HepG2 (cell line): Measurements from ENCODE around the gene PMM2. TPM values are rescaled to one million over a fixed set of nuclear protein-coding genes. Genes with fewer than 3 reads are reported as not detected.

Experiments
- CSRNP1 ChIP-seq: sonication (generic); formaldehyde crosslinking; IDR thresholded peaks from 2 replicates; pipeline ENCODE4 v1.8.1; 2023; ENCODE audit warnings: mild to moderate bottlenecking, missing genetic modification reagents
- DDIT3 ChIP-seq: sonication (generic); formaldehyde crosslinking; IDR thresholded peaks from 2 replicates; pipeline ENCODE4 v1.4.0; 2020; ENCODE audit warnings: mild to moderate bottlenecking, missing genetic modification reagents
- ELF1 ChIP-seq: sonication (generic); formaldehyde crosslinking; IDR thresholded peaks from 2 replicates; pipeline ENCODE4 v1.4.0; 2020; ENCODE audit warnings: missing genetic modification reagents
- PATZ1 ChIP-seq: sonication (generic); formaldehyde crosslinking; IDR thresholded peaks from 2 replicates; pipeline ENCODE4 v1.4.0; 2020; ENCODE audit warnings: missing genetic modification reagents
- ZNF24 ChIP-seq: fragments of 450-650 bp; IDR thresholded peaks from 2 replicates; pipeline ENCODE4 v1.6.1; 2017; ENCODE audit warnings: antibody characterized with exemption, mild to moderate bottlenecking
- ZNF3 ChIP-seq: IDR thresholded peaks from 2 replicates; pipeline ENCODE4 v1.7.0; 2017; ENCODE audit warnings: inconsistent platforms
- ZNF652 ChIP-seq: IDR thresholded peaks from 2 replicates; pipeline ENCODE4 v1.6.1; 2016; ENCODE audit warnings: low read depth, borderline replicate concordance
- ZNF670 ChIP-seq: sonication (generic); formaldehyde crosslinking; IDR thresholded peaks from 2 replicates; pipeline ENCODE4 v1.8.0; 2022; ENCODE audit warnings: mild to moderate bottlenecking, missing genetic modification reagents, borderline replicate concordance
- polyA plus RNA-seq, 8 experiments: library from polyadenylated mRNA; depleted of rRNA in 3 of 8; stranded (reverse) in 7 of 8; unstranded in 1 of 8; fragments of >200 nt; fragmentation: Illumina TruSeq in 4 of 8; extraction: Trizol in 4 of 8; gene quantifications; 2 replicates each; pipeline versions ENCODE4 v1.2.1 to v1.2.3, GENCODE V29; 2011 to 2016; ENCODE audit warnings: low read depth in 4 of 8, missing spikeins in 1 of 8, mixed read lengths in 1 of 8; ENCODE audit not compliant: insufficient read depth in 1 of 8
- total RNA-seq, 5 experiments: library from RNA; depleted of rRNA; stranded (reverse); fragments of >200 nt; fragmentation: Illumina TruSeq; extraction: Trizol; gene quantifications; 2 replicates each; pipeline ENCODE4 v1.2.3, GENCODE V29; 2016; ENCODE audit warnings: low read depth in 1 of 5
- TF ChIP-seq, protein P1 (sequence below): fragments of 450-650 bp; IDR thresholded peaks from 2 replicates; pipeline ENCODE4 v1.6.1; 2017
- TF ChIP-seq, protein P2 (sequence below): sonication (generic); formaldehyde crosslinking; IDR thresholded peaks from 2 replicates; pipeline ENCODE4 v1.4.0; 2020; ENCODE audit warnings: missing genetic modification reagents, borderline replicate concordance
- TF ChIP-seq, protein P3 (sequence below): IDR thresholded peaks from 2 replicates; pipeline ENCODE4 v1.6.1; 2018; ENCODE audit warnings: missing genetic modification reagents
- TF ChIP-seq, protein P4 (sequence below): sonication (generic); formaldehyde crosslinking; conservative IDR thresholded peaks from 2 replicates; pipeline ENCODE4 v1.8.0; 2022; ENCODE audit warnings: missing genetic modification reagents
- TF ChIP-seq, protein P5 (sequence below): sonication (generic); formaldehyde crosslinking; conservative IDR thresholded peaks from 2 replicates; pipeline ENCODE4 v1.8.0; 2022; ENCODE audit warnings: mild to moderate bottlenecking, moderate library complexity, missing genetic modification reagents

The PMM2 gene
- total and polyA plus RNA-seq, 2 of the 13 experiments (the other 11 are each of a cell fraction or from before 2014, with no cell fraction given): 52.2 to 93.7 TPM

GRCh38 chr16:8859913-8860881 is 62.6 kb downstream of the PMM2 start (continued):
- TF ChIP-seq ZNF670 (CRISPR knock-in tag): 0 out of 2 replicates have a peak, but pooled peaks have one; percentile 75
- TF ChIP-seq, protein P1, sequence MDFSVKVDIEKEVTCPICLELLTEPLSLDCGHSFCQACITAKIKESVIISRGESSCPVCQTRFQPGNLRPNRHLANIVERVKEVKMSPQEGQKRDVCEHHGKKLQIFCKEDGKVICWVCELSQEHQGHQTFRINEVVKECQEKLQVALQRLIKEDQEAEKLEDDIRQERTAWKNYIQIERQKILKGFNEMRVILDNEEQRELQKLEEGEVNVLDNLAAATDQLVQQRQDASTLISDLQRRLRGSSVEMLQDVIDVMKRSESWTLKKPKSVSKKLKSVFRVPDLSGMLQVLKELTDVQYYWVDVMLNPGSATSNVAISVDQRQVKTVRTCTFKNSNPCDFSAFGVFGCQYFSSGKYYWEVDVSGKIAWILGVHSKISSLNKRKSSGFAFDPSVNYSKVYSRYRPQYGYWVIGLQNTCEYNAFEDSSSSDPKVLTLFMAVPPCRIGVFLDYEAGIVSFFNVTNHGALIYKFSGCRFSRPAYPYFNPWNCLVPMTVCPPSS: no peak
- TF ChIP-seq ZNF652 (CRISPR knock-in tag): no peak; the same call in 1 of the 2 replicates
- TF ChIP-seq ELF1 (CRISPR knock-in tag): 0 out of 2 replicates have a peak, but pooled peaks have one; percentile 37
- no peak for TF ChIP-seq DDIT3 (CRISPR knock-in tag)
- TF ChIP-seq, protein P2, sequence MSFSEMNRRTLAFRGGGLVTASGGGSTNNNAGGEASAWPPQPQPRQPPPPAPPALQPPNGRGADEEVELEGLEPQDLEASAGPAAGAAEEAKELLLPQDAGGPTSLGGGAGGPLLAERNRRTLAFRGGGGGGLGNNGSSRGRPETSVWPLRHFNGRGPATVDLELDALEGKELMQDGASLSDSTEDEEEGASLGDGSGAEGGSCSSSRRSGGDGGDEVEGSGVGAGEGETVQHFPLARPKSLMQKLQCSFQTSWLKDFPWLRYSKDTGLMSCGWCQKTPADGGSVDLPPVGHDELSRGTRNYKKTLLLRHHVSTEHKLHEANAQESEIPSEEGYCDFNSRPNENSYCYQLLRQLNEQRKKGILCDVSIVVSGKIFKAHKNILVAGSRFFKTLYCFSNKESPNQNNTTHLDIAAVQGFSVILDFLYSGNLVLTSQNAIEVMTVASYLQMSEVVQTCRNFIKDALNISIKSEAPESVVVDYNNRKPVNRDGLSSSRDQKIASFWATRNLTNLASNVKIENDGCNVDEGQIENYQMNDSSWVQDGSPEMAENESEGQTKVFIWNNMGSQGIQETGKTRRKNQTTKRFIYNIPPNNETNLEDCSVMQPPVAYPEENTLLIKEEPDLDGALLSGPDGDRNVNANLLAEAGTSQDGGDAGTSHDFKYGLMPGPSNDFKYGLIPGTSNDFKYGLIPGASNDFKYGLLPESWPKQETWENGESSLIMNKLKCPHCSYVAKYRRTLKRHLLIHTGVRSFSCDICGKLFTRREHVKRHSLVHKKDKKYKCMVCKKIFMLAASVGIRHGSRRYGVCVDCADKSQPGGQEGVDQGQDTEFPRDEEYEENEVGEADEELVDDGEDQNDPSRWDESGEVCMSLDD: peak; percentile 99
- TF ChIP-seq, protein P3, sequence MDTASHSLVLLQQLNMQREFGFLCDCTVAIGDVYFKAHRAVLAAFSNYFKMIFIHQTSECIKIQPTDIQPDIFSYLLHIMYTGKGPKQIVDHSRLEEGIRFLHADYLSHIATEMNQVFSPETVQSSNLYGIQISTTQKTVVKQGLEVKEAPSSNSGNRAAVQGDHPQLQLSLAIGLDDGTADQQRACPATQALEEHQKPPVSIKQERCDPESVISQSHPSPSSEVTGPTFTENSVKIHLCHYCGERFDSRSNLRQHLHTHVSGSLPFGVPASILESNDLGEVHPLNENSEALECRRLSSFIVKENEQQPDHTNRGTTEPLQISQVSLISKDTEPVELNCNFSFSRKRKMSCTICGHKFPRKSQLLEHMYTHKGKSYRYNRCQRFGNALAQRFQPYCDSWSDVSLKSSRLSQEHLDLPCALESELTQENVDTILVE (CRISPR knock-in tag): peak; percentile 86
- TF ChIP-seq CSRNP1 (CRISPR knock-in tag): no peak
- TF ChIP-seq ZNF3 (CRISPR knock-in tag): peak; percentile 61; the same call in 1 of the 2 replicates
- no peak for TF ChIP-seq ZNF24
- TF ChIP-seq, protein P4, sequence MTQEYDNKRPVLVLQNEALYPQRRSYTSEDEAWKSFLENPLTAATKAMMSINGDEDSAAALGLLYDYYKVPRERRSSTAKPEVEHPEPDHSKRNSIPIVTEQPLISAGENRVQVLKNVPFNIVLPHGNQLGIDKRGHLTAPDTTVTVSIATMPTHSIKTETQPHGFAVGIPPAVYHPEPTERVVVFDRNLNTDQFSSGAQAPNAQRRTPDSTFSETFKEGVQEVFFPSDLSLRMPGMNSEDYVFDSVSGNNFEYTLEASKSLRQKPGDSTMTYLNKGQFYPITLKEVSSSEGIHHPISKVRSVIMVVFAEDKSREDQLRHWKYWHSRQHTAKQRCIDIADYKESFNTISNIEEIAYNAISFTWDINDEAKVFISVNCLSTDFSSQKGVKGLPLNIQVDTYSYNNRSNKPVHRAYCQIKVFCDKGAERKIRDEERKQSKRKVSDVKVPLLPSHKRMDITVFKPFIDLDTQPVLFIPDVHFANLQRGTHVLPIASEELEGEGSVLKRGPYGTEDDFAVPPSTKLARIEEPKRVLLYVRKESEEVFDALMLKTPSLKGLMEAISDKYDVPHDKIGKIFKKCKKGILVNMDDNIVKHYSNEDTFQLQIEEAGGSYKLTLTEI (CRISPR knock-in tag): no peak
- TF ChIP-seq, protein P5, sequence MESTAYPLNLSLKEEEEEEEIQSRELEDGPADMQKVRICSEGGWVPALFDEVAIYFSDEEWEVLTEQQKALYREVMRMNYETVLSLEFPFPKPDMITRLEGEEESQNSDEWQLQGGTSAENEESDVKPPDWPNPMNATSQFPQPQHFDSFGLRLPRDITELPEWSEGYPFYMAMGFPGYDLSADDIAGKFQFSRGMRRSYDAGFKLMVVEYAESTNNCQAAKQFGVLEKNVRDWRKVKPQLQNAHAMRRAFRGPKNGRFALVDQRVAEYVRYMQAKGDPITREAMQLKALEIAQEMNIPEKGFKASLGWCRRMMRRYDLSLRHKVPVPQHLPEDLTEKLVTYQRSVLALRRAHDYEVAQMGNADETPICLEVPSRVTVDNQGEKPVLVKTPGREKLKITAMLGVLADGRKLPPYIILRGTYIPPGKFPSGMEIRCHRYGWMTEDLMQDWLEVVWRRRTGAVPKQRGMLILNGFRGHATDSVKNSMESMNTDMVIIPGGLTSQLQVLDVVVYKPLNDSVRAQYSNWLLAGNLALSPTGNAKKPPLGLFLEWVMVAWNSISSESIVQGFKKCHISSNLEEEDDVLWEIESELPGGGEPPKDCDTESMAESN (CRISPR knock-in tag): peak; percentile 85; the same call in 1 of the 2 replicates
- peak; percentile 98 for TF ChIP-seq PATZ1 (CRISPR knock-in tag)
